ENCODE data around the gene TFF3. TPM values are rescaled to one million over a fixed set of nuclear protein-coding genes. Genes with fewer than 3 reads are reported as not detected.

TFF3 gene
- total and polyA plus RNA-seq, 2 experiments from 2014 or later: not detected

- no peaks in the 10 kb centered on the region for H4K20me1 ChIP-seq (ENCODE audit: insufficient read depth)
- no peaks in the 10 kb centered on the region for H3K9me3 ChIP-seq (ENCODE audit: low read depth)
- H3K4me3 ChIP-seq: no peak overlapping the region
- H3K9me2 ChIP-seq (ENCODE audit: insufficient read depth): no peaks in the 10 kb centered on the region
- no peak overlapping the region for H2AFZ ChIP-seq
- no peaks in the 10 kb centered on the region for H3K4me1 ChIP-seq (ENCODE audit: insufficient read depth)
- TF ChIP-seq EZH2 (IDR thresholded peaks at IDR 0.05; ENCODE audit: insufficient read depth, poor library complexity, severe bottlenecking): no peak
- no peak for TF ChIP-seq EZH2phosphoT487 (IDR thresholded peaks at IDR 0.05; ENCODE audit: insufficient read depth, low read depth)
- H3K27ac ChIP-seq: no peak overlapping the region
- DNase-seq: no peak
- 63 to 68% methylated on average over 15 of the region's 15 CpGs for WGBS, 2 experiments (ENCODE audit: low coverage in 1 of 2, low lambda C conversion rate in 2 of 2, missing lambda C conversion rate in 2 of 2)
- no peak overlapping the region for H3K4me2 ChIP-seq (ENCODE audit: unreplicated experiment)
- in situ Hi-C loops (cut with MboI): no loop called here
- no peak overlapping the region for H3K9ac ChIP-seq
- H3F3A ChIP-seq (ENCODE audit: insufficient read depth): no peaks in the 10 kb centered on the region
- peaks cover 8% of the 10 kb centered on the region; the same call in 1 of the 2 replicates for H3K27me3 ChIP-seq (replicated peaks; ENCODE audit: insufficient read depth)
- H3K36me3 ChIP-seq (ENCODE audit: low read depth): no peaks in the 10 kb centered on the region
- H3K79me2 ChIP-seq (ENCODE audit: insufficient read depth): no peaks in the 10 kb centered on the region
Measured at GRCh38 chr21:42341776-42342542, 26.8 kb upstream of the TFF3 start.

- Histone ChIP-seq H2AFZ (no peak overlapping the region), H3K27ac (no peak overlapping the region), H3K9ac (no peak overlapping the region), H3F3A (ENCODE audit: insufficient read depth) (no peaks in the 10 kb centered on the region), H3K4me1 (ENCODE audit: insufficient read depth) (no peaks in the 10 kb centered on the region), H3K36me3 (ENCODE audit: low read depth) (no peaks in the 10 kb centered on the region), H3K9me2 (ENCODE audit: insufficient read depth) (no peaks in the 10 kb centered on the region), H4K20me1 (ENCODE audit: insufficient read depth) (no peaks in the 10 kb centered on the region), H3K4me2 (ENCODE audit: unreplicated experiment) (no peak overlapping the region), H3K79me2 (ENCODE audit: insufficient read depth) (no peaks in the 10 kb centered on the region), H3K9me3 (ENCODE audit: low read depth) (no peaks in the 10 kb centered on the region), H3K4me3 (no peak overlapping the region), H3K27me3 (replicated peaks; ENCODE audit: insufficient read depth) (peaks cover 23% of the 10 kb centered on the region)
- no peak for TF ChIP-seq EZH2 (IDR thresholded peaks at IDR 0.05; ENCODE audit: insufficient read depth, poor library complexity, severe bottlenecking)
- TF ChIP-seq EZH2phosphoT487 (IDR thresholded peaks at IDR 0.05; ENCODE audit: insufficient read depth, low read depth): no peak
- WGBS, 2 experiments (ENCODE audit: low coverage in 1 of 2, low lambda C conversion rate in 2 of 2, missing lambda C conversion rate in 2 of 2): 43 to 46% methylated on average over 24 of the region's 24 CpGs
- no peak for DNase-seq
- in situ Hi-C loops (cut with MboI): no loop called here
Measured at GRCh38 chr21:42340187-42341050, 25.2 kb upstream of the TFF3 start.

DNA sequence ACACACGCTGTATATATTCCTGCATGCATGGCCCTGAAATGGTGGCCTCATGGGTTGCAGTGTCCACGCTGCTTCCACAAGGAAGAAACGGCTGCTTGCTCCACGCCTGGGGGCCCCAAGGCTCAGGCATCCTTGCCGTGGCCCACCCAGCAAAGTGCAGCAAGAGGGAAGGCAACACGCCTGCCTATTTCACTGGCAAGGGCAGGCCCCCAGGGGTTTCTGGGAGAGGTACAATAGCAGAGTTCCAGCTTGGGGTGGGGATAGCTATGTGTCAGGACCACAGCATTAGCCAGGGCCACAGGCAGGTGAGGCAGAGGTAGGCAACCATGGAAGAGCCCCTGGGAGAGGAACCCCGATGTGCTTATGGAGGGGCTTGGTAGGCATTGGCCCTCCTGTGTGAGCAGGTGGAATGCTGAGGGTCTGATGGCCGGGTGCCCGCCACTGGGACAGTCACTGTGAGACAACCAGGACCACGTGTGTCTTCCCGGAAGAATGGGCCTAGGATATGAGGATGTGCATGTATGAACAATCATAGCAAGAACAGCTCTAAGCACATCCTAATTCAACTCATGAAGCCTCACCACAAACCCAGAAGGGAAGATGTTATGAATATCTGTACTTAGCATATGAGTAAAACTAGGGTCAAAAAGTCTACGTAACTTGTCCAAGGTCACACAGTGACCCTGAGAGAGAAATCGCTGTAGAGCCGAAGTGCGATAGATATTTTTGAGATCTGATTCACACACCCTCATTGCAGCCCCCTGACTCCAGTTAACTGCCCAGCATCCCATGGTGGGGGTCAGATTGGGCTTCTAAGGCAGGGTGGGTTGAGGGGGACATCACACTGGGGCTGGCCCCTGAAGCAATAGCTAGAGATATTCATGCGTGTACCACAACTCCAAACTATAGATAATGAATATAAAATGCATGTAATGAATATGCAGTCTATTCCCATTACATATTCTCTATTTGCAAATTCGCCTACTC, 23.8 kb upstream of the TFF3 start:
- Histone ChIP-seq H3F3A (ENCODE audit: insufficient read depth) (no peaks in the 10 kb centered on the region), H3K36me3 (ENCODE audit: low read depth) (no peaks in the 10 kb centered on the region), H3K4me2 (ENCODE audit: unreplicated experiment) (no peak overlapping the region), H4K20me1 (ENCODE audit: insufficient read depth) (no peaks in the 10 kb centered on the region), H3K79me2 (ENCODE audit: insufficient read depth) (no peaks in the 10 kb centered on the region), H3K4me1 (ENCODE audit: insufficient read depth) (no peaks in the 10 kb centered on the region), H2AFZ (no peak overlapping the region), H3K4me3 (no peak overlapping the region), H3K9ac (no peak overlapping the region), H3K9me3 (ENCODE audit: low read depth) (no peaks in the 10 kb centered on the region), H3K27ac (no peak overlapping the region), H3K27me3 (replicated peaks; ENCODE audit: insufficient read depth) (peaks cover 34% of the 10 kb centered on the region), H3K9me2 (ENCODE audit: insufficient read depth) (no peaks in the 10 kb centered on the region)
- 55 to 69% methylated on average over 16 to 17 of the region's 17 CpGs for WGBS, 2 experiments (ENCODE audit: low coverage in 1 of 2, low lambda C conversion rate in 2 of 2, missing lambda C conversion rate in 2 of 2)
- in situ Hi-C loops (cut with MboI): no loop called here
- no peak for TF ChIP-seq EZH2phosphoT487 (IDR thresholded peaks at IDR 0.05; ENCODE audit: insufficient read depth, low read depth)
- no peak for TF ChIP-seq EZH2 (IDR thresholded peaks at IDR 0.05; ENCODE audit: insufficient read depth, poor library complexity, severe bottlenecking)
- no peak for DNase-seq
